NCI-H2171 treated with DMSO at 0.1 percent for 48 hours (cell line): Measurements from ENCODE around the gene BARX2.
A peak's percentile ranks its signal among the peaks of the same experiment; 100 is the strongest.

Experiments
- DNase-seq: peaks from one replicate; lab custom pipeline; 2025; lab: John Stamatoyannopoulos, UW

BARX2 gene

GRCh38 chr11:129402206-129403171 is 26.8 kb downstream of the BARX2 start:
- DNase-seq, result no peak

- DNase-seq, result no peak
Observed at GRCh38 chr11:129404731-129405130, 29.1 kb downstream of the BARX2 start.

DNA sequence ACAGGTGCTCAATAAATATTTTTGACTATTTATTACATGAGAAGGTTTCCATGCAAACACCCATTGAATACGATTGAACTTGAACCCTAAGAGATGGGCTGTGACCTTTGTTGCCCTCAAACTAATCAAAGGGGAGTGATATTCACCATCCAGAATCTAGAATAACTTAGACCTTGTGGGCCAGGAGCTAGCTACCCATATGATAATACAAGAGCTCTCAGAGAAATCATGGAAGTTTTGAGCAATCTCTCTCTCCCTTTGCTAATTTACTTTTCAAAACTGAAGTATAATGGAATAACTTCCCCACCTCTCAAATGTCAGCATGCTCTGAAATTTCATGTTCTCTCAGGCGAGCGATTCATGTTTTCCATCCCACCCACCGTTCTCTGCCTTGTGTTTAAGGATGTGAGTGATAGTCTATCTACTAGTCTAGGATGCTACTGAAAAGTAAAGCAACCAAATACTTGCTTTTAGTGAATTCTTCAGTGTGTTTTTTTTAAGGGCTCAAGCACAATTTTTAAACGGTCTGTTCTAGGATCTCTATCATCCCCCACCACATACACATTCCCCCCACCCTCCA is 33.3 kb downstream of the BARX2 start:
- DNase-seq, result no peak

DNA sequence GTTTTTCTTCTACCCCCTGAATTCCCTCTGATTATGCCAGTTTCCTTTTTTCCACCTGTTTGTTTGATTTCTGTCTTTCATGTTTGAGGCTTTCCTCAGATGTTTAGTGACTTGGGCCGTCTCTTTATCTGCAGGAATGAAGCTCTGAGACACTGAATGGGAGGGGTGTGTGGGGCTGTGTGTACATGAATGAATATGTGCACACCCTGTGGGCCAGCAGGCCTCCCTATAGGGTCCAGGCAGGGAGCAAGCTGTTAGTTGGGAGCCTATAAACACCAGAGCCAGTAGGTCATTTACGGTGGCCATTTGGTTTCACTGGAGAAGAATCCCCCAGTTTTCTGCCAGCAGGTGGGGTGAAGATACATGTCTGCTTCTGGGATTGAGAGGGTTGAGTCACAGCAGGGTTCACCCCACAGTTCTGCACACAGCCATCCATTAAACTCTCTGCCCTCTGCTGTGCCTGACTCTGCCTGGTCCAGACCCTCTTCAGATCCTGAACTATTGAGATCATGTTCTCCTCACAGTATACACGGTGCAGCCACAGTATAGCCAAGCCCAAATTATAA is 34.8 kb downstream of the BARX2 start:
- no peak for DNase-seq

- no peak for DNase-seq
Observed at GRCh38 chr11:129412494-129412893, 36.8 kb downstream of the BARX2 start.

DNA sequence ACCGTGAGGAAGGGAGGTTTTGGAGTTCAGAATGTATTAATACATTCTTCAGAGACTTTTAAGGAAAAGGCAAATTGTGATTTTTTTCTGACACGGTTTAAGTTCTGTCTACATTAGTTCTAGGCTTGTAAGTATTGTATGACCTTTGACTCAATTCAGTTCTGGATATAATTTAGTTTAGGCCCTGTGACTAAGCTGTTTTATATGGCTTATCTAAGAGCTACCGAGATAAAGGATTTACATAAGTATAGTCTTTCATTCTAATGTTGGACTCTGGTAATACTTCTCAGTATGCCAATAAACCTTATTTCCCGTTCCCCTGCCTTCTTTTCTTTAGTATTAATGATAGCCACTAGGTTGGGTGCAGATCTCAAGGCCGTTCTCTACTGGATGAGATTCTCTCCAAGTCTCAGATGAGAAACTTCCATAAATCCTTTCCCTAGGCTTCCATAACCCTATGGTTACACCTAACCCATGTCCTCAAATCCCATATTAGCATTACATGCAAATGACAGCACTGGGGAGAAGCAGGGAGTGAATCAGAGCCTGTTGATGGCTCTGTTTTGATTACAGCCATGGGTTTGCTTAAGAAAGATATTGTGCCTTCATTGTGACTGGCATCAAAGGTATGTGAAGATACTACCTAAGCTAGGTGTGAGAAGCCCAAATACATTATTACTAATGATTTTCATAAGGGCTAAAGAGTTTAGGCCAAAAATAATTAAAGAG is 38.7 kb downstream of the BARX2 start:
- DNase-seq, result no peak

DNA sequence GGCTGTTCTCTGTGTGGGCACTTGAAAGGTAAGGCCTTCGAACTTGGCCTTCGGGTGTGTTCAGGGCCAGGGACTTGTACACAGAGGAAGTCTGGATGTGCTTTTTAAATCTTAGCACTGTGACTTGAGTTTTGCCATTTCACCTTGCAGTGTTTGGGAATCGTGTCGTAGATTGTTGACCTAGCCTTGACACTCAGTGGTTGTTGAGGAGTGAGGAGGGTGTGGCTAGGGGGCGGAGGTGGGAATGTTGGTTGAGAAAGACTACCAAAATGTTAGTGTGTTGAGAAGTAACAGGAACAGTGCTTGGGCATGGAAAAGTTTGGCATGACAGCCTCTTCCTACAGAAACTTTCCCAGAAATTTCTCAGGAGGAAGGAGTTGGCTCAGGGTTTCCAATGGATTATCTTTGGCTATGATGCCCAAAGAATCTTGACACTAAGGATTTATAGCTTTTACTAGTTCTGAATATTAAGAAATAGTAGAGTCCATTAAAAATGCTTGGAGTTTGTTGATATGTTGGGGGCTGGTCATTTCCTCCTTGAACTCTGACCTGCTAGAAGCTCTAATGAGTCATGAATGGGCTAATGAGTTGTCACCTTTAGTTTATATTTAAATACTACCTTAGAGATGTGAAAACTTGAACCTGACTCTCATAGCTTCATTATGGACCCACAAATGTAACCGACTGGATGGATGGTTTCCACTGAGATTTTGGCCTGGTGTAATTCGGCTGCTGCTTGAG is 40.6 kb downstream of the BARX2 start:
- DNase-seq, result no peak

DNA sequence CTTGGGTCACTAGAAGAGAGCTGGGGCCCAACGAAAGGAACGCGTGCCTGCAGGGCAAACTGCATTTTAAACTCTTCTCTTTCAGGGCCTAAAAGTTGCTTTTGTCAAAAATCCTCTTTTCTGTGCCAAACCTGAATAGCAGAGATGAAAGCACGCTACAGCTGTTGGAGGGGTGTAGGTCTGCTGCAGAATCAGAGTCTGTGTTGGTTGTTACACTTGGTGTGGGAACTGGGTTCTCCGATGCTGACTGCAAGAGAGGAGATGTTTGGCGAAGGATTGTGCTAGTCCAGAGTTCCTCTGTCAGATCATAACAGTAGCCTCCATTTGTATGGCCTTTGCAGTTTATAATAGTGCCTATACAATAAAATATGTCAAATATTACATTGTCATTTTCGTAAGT is 41.8 kb downstream of the BARX2 start:
- no peak for DNase-seq

DNA sequence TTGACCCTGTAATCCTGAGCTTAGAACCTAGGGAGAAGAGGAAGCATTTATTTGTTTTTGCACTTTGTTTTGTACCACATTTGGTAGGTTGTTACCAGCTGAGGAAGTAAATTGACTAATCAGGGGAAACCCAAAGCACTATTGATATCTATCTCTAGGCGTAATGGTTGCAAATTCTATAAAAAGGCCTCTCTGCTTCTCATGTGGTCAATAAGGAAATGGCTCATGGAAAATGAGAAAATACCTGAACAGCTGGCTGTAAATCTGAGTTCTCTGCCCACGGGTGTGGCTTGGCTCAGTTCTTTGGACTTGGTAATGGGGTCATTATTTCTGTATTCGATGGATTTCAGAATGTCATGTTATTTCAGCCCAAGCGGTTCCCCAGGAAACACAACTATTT is 42.4 kb downstream of the BARX2 start:
- no peak for DNase-seq

- no peak for DNase-seq
Observed at GRCh38 chr11:129419386-129419785, 43.7 kb downstream of the BARX2 start.

DNA sequence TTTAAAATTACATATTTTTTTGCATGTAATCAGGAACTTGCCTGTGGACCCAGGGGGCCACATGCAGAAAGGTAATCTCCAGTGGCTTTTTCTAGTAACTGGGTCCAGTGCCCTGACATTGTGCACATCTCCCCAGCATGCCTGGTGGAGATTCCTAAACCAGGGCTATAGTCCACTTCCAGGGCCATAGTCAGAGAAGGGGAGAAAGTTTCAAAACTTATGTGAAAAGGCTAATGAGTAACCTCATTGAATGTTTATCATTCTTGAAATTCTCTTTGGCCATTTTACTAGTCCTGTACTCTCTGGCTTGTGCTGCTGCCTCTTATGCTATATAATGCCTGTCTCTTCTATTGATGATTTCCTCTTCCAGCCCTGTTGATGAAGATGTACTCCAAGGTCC is 47.8 kb downstream of the BARX2 start:
- DNase-seq, result no peak

- DNase-seq, result no peak
Observed at GRCh38 chr11:129425214-129425613, 49.6 kb downstream of the BARX2 start.

GRCh38 chr11:129426038-129426437 is 50.4 kb downstream of the BARX2 start:
- no peak for DNase-seq

GRCh38 chr11:129426776-129427175 is 51.1 kb downstream of the BARX2 start:
- no peak for DNase-seq

DNA sequence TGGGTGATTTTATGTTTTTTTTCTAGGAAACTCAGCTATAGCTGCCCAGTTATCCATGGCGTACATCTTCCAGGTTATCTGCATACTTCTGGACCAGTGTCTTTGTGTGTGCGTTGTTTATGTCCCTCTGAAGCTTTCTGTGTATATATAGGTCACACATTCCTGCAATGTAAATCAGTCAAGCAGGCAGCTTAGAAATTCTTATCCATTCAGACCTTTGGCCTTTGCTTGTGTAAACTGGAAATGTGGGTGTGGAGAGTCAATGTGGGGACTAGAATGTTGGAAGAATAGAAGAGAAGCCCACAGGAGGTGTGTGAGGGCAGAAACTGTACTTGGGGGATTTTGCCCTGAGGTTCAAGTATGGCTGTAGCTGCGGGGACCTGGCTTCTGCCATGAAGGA is 51.7 kb downstream of the BARX2 start:
- no peak for DNase-seq

GRCh38 chr11:129427816-129428406 is 52.3 kb downstream of the BARX2 start:
- DNase-seq, result peak; percentile 13

DNA sequence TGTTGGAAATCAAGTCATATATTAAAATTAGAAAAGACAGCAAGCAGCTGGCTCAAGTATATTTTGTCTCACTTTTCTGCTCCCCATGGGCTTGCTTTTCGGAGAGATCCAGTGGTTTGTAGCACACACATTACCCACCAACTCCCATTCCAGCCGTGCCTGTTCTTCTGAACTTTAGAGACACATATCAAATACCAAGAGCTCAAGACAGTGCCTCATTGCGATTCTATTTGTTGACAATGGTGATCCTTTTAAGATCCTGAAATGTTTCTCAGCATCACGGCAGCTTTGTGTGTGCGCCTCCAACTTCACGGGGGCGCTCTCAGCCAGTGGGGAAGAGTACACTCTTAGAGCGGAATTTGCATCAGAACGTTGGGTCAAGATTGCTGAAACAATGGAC is 52.9 kb downstream of the BARX2 start:
- DNase-seq, result no peak

GRCh38 chr11:129434641-129435498 is 59.2 kb downstream of the BARX2 start:
- no peak for DNase-seq

DNA sequence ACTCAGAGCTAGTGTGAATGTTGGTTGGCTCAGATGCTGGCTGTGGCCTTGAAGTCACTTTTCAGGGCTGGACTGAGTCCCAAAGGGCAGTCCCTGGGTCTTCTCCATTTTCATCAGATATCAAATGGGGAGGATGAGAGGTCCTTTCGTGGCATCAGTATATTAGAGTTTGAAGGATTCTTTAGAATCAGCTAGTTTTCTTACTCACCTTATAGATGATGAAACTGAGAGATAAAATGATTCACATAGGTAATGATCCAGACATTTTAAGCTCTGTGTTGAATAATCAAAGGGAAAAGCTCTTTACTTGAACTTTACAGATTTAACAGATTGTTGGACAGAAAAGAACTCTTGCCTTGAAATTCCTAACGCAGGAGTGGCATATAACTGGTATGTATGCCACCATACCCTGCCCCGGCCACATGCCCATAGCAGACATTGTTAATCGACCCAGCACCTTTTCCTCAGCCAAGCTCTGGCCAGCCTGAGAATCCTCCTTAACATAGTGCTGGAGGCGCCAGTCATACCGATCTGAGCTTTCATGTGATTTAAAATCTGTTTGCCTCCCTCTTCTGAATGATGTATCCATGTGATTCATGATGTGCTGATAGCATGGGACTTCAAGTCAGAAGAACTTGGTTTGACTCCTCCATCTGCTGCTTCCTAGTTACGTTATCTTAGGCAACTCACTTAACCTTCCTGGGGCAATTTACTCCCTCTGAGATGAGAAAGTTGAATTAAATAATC is 60.0 kb downstream of the BARX2 start:
- no peak for DNase-seq

DNA sequence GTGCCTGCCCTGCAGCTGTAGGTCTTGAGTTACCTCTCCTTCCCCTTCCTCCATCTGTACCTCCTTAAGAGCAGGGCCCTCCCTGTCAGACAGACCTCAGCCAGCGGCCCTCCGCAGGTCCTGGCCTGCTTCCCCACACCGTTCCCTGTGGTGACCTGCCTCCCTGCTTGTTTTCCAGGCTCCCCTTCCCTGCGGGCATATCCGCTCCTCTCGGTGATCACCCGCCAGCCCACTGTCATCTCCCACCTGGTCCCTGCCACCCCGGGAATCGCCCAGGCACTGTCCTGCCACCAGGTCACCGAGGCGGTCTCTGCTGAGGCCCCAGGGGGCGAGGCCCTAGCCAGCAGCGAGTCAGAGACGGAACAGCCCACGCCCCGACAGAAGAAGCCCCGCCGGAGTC is 60.9 kb downstream of the BARX2 start:
- DNase-seq, result no peak
